HG03039 (cell line): ENCODE results near the gene SBF2.
"Not testable (repeated sequence)": the region's sequence is repeated elsewhere in the genome, so short reads cannot be mapped to it uniquely, and the experiment has no call there.

ENCODE experiments used
- ATAC-seq: cut with Tn5 transposase; IDR thresholded peaks from one replicate; pipeline ENCODE4 v1.9.1; 2021; ENCODE audit warnings: mild to moderate bottlenecking, moderate library complexity; ENCODE audit not compliant: unreplicated experiment

SBF2 gene

DNA sequence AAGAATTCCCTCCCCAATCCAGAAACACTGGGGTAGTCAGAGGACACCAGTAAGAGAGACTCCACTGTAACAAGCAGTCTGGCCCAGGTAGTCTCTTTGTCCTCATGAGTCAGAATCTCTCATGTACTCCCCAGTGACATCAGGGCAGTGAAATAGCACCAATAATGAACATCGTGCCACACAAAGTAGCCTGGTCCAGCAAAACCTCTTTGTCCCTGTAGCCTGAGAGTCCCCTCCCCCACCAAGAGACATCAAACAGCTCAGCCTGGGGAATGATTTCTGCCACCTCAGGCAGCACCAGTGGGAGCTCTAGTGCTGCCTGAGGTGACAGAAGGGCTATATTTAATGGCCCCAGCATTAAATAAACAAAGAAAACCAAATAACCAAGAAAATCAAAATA, 88.1 kb downstream of the SBF2 start:
- no peak for ATAC-seq

DNA sequence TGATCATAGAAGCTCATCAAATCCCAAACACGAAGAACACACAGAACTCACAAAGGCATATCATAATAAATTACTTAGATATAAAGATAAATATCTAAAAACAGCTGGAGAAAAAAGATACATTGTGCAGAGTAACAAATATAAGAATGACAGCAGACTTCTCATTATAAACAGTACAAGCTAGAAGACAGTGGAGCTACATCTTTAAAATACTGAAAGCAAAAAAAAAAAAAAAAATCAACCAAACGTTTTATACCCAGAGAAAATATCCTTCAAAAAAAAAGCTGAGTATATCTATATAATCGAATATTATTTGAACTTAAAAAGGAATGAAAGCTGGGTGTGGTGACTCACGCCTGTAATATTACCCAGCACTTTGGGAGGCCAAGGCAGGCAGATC, 90.0 kb downstream of the SBF2 start:
- ATAC-seq, result no peak

DNA sequence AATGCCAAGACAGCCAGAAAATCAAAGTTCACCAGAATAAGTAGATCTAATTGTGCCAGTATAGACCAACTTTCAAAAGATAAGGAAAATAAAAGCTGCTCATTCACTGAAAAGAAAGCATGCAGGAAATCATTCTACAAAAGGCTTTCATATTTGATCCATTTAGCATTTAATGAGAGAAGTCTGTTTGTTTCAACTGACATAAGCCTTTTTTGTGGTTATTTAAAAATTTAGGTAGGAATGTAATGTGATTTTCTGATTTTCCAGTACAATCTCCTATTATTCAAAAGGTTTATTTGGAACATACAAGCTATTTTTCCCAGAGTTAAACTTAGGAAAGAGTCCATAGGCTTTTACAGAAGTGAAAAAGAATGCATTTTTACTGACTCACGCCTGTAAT, 92.7 kb downstream of the SBF2 start:
- ATAC-seq, result no peak

DNA sequence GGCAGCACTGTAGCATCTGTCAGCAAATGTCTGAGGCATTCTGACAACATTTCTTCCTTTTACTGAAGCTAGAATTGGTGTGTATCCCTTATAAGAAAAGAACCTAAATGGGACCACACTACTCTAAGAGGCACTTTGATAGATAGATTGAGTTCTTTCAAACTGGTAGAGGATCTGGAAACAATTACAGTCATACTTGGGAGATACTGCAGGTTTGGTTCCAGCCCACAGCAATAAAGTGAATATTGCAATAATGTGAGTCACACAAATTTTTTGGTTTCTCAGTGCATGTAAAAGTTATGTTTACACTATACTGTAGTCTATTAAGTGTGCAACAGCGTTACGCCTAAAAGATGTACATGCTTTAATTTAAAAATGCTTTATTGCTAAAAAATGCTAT, 96.9 kb downstream of the SBF2 start:
- no peak for ATAC-seq

DNA sequence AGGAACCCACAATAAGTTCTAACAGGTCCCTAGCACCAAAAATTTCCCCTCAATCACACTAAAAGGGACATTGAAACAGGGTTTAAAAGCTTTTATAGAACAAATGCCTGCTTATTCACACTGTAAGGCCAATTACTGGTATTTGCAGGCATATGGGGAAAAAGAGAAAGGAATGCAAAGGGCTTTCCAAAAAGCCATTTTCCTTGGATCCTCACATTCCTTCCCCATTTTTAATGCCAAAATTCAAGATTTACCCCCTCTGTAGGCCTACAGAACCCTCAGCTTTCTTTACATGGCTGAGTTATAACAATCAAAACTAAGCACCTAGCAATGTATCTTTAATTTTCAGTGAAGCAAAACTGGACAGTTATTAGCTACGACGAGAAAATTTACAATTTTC, 102.0 kb downstream of the SBF2 start:
- no peak for ATAC-seq

DNA sequence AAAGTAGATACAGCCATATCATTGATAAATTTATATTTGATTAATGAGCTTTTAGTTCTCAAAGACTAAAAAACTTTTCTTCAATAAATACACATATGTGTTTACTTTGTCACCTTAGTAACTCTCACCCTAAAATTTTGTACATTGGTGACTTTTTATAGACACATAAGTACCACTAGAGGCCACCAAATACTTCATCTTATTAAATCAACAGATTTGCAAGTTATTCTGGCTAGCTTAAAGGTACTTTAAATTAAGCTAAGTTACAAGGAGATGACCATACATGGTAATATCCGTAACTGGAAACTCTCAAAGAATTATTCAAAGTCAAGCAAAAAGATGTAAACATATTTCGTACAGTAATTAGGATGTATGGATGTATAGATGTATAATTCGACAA, 112.2 kb downstream of the SBF2 start:
- no peak for ATAC-seq

DNA sequence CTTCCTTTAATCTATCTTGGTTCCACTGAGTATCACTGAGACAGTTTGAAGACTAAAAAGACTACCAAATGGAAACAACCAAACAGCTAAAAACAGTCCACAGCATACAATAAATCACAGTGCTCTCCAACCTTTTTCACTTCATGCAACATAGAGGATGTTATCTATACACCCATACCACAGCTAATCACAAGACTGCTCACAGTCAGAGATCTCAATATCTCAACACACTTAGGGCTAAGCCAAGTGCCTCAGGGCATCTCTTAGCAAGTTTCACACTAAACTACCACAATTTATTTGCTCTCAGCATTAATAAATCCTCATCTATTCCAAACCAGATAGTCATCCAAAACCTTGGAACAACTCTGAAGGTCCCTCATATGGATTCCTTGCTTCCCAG, 129.4 kb downstream of the SBF2 start:
- ATAC-seq, result no peak

DNA sequence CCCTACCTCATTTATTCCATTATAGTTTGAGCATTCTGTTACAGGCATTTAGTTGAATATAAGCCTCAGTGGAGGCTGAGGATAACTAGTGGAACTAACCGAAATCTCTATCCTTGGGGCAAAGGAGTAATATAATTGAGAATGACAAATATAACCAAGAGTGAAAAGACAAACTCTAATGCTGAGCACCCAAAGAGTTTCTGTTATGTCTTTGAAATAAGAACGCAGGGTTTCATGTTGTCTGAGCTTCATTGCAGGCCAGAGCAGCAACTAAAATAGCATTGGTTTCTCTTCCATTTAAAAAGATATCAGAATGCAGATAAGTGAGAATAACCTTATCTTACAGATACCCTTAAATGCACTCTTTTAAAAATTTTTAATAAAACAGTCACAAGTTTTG, 131.8 kb downstream of the SBF2 start:
- no peak for ATAC-seq

DNA sequence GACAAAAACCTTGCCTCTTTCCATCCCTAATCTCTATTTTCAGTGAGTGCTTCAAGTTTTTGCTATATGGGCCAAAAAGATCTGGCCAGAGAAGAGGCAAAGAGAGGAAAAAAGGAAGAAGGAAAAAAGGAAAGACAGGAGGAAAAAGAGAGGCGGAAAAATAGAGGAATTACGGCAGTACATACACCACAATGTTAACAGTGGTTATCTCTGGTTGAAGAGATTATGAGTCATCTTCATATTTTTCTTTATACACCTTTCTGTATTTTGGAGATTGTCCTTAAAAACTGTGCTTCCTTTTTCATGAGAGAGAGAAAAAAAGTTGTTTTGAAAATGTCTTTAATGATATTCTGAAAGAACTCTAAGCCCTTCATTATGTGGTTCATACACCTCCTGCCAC, 133.7 kb downstream of the SBF2 start:
- ATAC-seq, result no peak

DNA sequence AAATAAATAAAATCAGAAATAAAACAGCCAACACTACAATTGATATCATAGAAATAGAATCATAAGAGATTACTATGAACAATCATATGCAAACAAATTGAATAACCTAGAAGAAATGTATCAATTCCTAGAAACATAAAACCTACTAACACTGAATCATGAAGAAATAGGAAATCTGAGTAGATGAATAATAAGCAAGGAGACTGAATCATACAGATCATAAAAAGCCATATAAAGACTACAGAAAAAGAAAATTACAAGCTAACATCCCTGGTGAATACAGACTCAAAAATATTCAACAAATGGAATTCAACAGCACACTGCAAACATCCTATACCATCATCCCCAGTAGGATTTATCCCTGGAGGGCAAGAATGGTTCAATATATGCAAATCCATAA, 135.6 kb downstream of the SBF2 start:
- no peak for ATAC-seq

DNA sequence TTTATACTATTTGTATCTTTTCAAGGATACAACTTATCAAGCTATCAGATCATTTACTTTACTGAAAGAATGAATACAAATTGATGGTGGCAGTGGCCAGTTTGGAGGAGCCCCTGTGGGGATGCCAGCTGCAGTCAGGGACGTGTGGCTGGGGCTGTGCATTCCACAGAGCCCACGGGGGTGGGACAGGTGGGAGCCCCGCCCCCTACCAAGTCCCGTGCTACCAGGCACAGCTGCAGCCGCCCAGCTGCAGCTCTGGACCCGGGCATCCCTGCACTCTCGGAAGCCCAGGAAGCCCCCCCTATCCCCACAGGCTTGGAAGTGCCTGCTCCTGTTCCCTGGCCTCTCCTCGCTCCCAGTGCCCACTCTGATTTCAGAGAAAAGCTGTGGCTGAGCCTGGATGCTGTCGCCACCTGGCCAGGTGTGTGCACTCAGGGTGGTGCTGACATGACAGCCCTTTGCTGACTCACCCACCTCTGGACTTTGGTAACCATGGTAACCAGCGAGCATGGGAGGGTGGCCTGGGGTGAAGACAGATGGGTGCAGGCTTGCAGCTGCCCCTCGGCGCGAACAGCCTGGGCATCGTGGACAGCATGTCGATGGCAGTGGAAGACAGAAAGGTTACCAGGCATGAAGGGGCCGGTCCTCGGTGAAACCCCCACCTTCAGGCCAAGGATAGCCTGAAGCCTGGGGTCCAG, 138.1 kb downstream of the SBF2 start:
- ATAC-seq, result no peak

DNA sequence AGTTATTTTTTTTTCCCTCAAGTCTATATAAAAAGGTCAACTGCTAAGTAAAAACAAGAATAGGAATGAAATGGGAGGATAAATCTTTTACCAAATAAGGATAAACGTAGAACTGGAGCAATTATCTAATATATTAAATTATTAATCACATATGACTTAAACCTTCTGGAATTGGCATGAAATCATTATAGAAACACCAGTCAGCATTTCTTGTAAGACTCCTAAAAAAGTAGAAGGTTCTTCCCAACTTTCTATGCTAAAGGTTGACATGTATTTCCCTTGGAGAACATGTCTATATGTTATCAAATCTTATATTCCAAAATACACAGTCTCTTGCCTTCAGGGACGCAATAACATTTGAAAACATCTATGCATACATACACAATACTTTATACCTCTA, 143.2 kb downstream of the SBF2 start:
- ATAC-seq, result no peak

DNA sequence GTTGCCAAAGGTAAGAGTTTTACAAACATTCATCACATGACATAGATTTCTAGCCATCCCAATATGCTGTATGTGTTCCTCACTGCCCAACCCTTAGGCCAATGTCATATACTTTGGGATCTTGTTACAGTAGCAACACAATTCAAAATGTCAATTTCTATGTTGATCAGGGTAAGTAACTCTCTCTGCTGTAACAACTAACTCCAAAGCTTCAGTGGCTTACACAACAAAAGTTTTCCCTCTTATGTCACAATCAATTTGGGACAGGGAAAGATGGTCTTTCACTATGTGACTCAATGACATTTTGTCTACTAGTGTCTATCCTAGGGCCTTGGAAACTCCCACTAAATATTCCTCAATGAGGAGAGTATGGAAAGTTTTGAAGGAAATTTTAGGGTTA, 144.5 kb downstream of the SBF2 start:
- ATAC-seq, result no peak

DNA sequence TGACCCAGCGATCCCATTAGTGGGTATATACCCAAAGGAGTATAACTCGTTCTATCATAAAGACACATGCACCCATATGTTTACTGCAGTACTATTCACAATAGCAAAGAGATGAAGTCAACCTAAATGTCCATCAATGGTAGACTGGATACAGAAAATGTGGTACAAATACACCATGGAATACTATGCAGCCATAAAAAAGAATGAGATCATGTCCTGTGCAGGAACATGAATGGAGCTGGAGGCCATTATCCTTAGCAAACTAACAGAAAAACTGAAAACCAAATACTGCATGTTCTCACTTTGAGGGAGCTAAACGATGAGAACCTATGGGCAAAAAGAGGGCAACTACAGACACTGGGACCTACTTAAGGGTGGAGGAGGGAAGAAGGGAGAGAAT, 146.8 kb downstream of the SBF2 start:
- ATAC-seq, result no peak

DNA sequence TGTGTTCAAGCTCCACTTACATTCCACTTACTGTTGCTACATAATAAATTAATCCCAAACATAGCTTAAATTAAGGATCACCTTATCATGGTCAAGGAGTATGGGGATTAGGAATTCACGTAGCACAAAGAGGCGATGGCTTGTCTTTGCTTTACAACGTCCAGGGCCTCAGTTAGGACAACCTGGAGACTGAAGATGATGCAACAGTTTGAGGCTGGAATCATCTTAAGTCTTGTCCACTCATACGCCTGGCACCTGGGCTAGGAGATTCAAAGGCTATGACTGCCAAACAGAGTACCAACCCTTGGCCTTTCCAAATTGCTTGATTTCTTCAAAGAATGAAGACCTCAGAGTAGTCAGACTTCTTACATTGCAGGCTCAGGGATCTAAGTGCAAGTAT, 149.1 kb downstream of the SBF2 start:
- ATAC-seq, result no peak

DNA sequence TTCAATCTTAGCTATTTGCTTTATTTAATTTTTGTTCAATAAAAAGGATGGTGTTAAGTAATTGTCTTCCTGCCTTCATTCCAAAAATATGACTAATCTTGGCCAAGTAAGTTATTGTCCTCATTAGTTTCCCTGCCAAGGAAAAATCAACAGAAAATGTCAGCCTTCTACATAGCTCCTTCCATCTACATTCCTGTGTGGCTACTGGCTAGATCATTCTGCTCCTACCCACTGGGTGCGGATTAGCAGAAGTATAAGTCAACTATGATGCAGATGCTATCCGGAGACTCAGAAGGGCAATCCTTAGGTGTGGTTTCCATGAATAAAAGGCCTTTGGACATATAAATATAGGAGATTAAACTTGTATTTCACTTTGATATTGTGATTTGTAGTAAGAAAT, 154.4 kb downstream of the SBF2 start:
- ATAC-seq, result no peak

DNA sequence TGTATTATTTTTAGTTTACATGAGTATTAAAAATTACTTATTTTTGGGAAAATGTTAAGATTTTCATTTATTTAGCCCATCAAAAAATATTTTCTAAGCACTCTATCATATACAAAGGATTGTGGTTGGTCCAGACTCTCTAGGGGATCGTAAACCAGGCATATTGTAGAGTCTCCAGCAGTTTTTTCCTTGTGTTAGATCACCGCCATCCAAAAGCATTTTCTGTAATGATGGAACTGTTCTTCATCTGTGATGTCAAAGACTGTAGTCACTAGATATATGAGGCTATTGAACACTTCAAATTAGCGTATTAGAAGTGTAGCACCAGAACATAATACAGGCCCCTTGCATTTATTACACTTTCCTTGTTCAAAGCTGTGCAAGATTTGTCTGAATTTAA, 154.9 kb downstream of the SBF2 start:
- ATAC-seq, result no peak

DNA sequence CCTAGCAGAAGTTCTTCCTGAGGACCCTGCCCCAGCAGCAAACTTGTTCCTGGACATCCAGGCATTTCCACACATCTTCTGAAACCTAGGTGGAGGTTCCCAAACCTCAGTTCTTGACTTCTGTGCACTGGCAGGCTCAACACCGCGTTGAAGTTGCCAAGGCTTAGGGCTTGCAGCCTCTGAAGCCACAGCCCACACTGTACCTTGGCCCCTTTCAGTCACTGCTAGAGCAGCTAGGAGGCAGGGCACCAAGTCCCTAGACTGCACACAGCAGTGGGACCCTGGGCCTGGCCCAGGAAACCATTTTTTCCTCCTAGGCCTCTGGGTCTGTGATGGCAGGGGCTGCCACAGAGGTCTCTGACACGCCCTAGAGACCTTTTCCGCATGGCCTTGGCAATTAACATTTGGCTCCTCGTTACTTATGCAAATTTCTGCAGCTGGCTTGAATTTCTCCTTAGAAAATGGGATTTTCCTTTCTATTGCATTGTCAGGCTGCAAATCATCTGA, 159.0 kb downstream of the SBF2 start:
- no peak for ATAC-seq

DNA sequence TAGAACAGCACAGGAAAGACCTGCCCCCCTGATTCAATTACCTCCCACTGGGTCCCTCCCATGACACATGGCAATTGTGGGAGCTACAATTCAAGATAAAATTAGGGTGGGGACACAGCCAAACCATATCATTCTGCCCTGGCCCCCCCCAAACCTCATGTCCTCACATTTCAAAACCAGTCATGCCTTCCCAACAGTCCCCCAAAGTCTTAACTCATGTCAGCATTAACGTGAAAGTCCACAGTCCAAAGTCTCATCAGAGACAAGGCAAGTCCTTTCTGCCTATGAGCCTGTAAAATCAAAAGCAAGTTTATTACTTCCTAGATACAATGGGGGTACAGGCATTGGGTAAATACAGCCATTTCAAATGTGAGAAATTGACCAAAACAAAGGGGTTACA, 159.8 kb downstream of the SBF2 start:
- not testable (repeated sequence) for ATAC-seq

DNA sequence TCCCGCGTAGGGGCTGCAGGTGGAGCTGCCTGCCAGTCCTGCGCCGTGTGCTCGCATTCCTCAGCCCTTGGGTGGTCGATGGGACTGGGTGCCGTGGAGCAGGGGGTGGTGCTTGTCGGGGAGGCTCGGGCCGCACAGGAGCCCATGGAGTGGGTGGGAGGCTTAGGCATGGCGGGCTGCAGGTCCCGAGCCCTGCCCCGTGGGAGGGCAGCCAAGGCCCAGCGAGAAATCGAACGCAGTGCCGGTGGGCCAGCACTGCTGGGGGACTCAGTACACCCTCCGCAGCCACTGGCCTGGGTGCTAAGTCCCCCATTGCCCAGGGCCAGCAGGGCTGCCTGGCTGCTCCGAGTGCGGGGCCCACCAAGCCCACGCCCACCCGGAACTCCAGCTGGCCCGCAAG, 160.8 kb downstream of the SBF2 start:
- ATAC-seq, result not testable (repeated sequence)

DNA sequence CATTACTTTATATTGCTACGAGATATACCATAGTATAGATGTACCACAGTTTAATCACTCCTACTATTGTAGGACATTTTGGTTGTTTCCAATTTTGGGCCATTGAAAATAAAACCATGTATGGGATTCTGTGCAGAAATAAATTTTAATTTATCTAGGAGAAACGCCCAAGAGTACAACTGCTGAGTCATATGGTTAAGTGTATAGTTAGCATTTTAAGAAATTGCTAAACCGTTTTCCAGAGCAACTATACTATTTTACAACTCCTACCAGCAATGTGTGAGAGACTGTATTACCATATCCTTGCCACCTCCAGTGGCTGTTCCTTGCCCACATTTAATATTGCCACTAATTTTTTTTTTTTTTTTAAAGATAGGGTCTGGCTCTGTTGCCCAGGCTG, 163.1 kb downstream of the SBF2 start:
- no peak for ATAC-seq

DNA sequence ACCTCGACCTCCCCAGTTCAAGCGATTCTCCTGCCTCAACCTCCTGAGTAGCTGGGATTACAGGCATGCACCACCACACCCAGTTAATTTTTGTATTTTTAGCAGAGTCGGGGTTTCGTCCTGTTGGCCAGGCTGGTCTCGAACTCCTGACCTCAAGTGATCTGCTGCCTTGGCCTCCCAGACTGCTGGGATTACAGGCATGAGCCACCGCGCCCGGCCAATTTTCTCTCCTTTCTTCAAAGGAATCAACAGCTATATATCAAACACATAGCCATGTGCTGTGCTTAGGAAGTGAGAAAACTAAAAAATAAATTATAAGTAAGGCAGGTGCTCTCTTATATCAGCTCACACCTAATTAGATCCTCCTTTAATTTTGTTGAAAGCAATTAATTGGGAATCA, 164.8 kb downstream of the SBF2 start:
- ATAC-seq, result not testable (repeated sequence)

DNA sequence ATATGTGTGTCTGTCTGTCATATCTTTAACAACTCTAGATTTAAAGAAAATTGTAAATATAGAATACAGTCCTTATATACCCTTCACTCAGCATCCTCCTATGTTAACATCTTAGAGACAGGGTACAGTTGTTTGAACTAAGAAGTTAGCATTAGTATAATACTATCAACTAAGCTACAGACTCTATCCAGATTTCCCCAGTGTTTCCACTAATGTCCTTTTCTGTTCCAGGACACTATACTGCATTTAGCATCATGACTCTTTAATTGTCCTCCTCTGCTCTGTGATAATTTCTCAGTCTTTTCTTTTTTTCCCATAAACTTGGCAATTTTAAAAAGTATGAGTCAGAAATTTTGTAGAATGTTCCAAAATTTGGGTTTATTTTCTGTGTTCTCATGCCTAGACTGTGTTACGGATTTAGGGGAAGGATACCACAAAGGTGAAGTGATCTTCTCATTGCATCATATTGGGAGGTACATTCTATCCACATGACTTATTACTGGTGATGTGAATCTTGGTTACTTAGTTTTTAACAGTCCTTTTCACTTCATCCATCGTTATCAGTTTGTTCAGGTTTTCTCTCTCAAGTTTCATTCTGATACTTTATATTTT, 168.4 kb downstream of the SBF2 start:
- no peak for ATAC-seq
